Stimulated activated CD4-positive, alpha-beta T cell treated with anti-CD3 and anti-CD28 coated beads, Interleukin-1b, Interleukin-23, amount 100 ng/mL, for 48 hours (primary cell): Measurements from ENCODE around the gene HSD17B11.
"Not testable (repeated sequence)": the region's sequence is repeated elsewhere in the genome, so short reads cannot be mapped to it uniquely, and the experiment has no call there.

Experiments used
- DNase-seq: peaks from one replicate; pipeline ENCODE4 v3.0.0-alpha.2; 2020

The HSD17B11 gene

GRCh38 chr4:87405211-87405820, 14.3 kb upstream of the HSD17B11 start:
- no peak for DNase-seq

- DNase-seq: not testable (repeated sequence)
These were observed 12.7 kb upstream of the HSD17B11 start for GRCh38 chr4:87403732-87404131.

GRCh38 chr4:87399954-87400353, 9.0 kb upstream of the HSD17B11 start:
- DNase-seq: no peak

- DNase-seq: no peak
These were observed 8.2 kb upstream of the HSD17B11 start for GRCh38 chr4:87399148-87399547.

GRCh38 chr4:87395851-87396250, 4.9 kb upstream of the HSD17B11 start:
- DNase-seq: not testable (repeated sequence)

GRCh38 chr4:87395073-87395472, 4.1 kb upstream of the HSD17B11 start:
- DNase-seq: not testable (repeated sequence)

- no peak for DNase-seq
These were observed 1.2 kb upstream of the HSD17B11 start for GRCh38 chr4:87392183-87392582.

- no peak for DNase-seq
These were observed 627 bp upstream of the HSD17B11 start for GRCh38 chr4:87391576-87392054.

- no peak for DNase-seq
These were observed 467 bp downstream of the HSD17B11 start for GRCh38 chr4:87390551-87390890.

GRCh38 chr4:87390055-87390454, 933 bp downstream of the HSD17B11 start:
- DNase-seq: not testable (repeated sequence)

- DNase-seq: no peak
These were observed 2.1 kb downstream of the HSD17B11 start for GRCh38 chr4:87388901-87389300.

GRCh38 chr4:87387237-87387636, 3.8 kb downstream of the HSD17B11 start:
- DNase-seq: no peak

- not testable (repeated sequence) for DNase-seq
These were observed 6.4 kb downstream of the HSD17B11 start for GRCh38 chr4:87384466-87385132.

GRCh38 chr4:87382931-87383330, 8.1 kb downstream of the HSD17B11 start:
- DNase-seq: no peak

GRCh38 chr4:87382116-87382515, 8.9 kb downstream of the HSD17B11 start:
- DNase-seq: no peak

- no peak for DNase-seq
These were observed 13.2 kb downstream of the HSD17B11 start for GRCh38 chr4:87377816-87378215.

GRCh38 chr4:87375719-87376291, 15.2 kb downstream of the HSD17B11 start:
- DNase-seq: no peak

- no peak for DNase-seq
These were observed 20.9 kb downstream of the HSD17B11 start for GRCh38 chr4:87370068-87370467.

- no peak for DNase-seq
These were observed 24.3 kb downstream of the HSD17B11 start for GRCh38 chr4:87366521-87367162.

GRCh38 chr4:87365348-87365747, 25.6 kb downstream of the HSD17B11 start:
- DNase-seq: no peak

- DNase-seq: no peak
These were observed 27.4 kb downstream of the HSD17B11 start for GRCh38 chr4:87363552-87363951.

GRCh38 chr4:87360338-87360935, 30.6 kb downstream of the HSD17B11 start:
- DNase-seq: no peak

GRCh38 chr4:87359258-87359657, 31.7 kb downstream of the HSD17B11 start:
- no peak for DNase-seq
